IMR-90 (cell line): ENCODE results near the gene HEPH. TPM values are rescaled to one million over a fixed set of nuclear protein-coding genes. Genes with fewer than 3 reads are reported as not detected.

Experiments used
- ATAC-seq: fragments of 200-7000 bp; cut with Tn5 transposase; 2 replicates; pipeline ENCODE4 v1.9.1; 2020; ENCODE audit warnings: low read depth, mild to moderate bottlenecking, moderate library complexity
- BruUV-seq: library from RNA; stranded (reverse); fragments of 400-500 nt; replicated peaks from 2 replicates; lab custom pipeline; 2021; lab: Mats Ljungman, UMichigan
- CTCF ChIA-PET: fragments of 300-600 bp; formaldehyde crosslinking; extraction: SDS; loops from one replicate; lab custom pipeline; 2021; ENCODE audit warnings: antibody characterized with exemption; lab: Yijun Ruan, JAX
- POLR2A ChIA-PET: fragments of 300-600 bp; sonication (Branson Sonifier 250); formaldehyde crosslinking; loops from one replicate; lab custom pipeline; 2022; ENCODE audit warnings: antibody characterized with exemption; ENCODE audit not compliant: unreplicated experiment; lab: Charles Lee
- DNase-seq: peaks from one replicate; pipeline ENCODE4 v3.0.0; 2013
- H2AFZ ChIP-seq: replicated peaks from 2 replicates; pipeline ENCODE3; 2013; ENCODE audit warnings: low read length, mild to moderate bottlenecking; ENCODE audit not compliant: poor library complexity
- H2AK5ac ChIP-seq: 2 replicates; pipeline ENCODE4 v1.6.1; 2013; ENCODE audit warnings: low read depth, low read length, inconsistent platforms
- H2AK9ac ChIP-seq: replicated peaks from 2 replicates; pipeline ENCODE3; 2013; ENCODE audit warnings: mild to moderate bottlenecking, low read depth, low read length, moderate library complexity; ENCODE audit not compliant: poor library complexity
- H2BK120ac ChIP-seq: 2 replicates; pipeline ENCODE4 v1.6.1; 2013; ENCODE audit warnings: low read depth, low read length, inconsistent platforms
- H2BK15ac ChIP-seq: 3 replicates; pipeline ENCODE4 v1.6.1; 2013; ENCODE audit warnings: low read depth, low read length, inconsistent platforms
- H2BK20ac ChIP-seq: 2 replicates; pipeline ENCODE4 v1.6.1; 2013; ENCODE audit warnings: low read depth, mild to moderate bottlenecking, inconsistent platforms, low read length, moderate library complexity
- H2BK5ac ChIP-seq: 2 replicates; pipeline ENCODE4 v1.6.1; 2013; ENCODE audit warnings: mild to moderate bottlenecking, low read depth, low read length, inconsistent platforms; ENCODE audit not compliant: poor library complexity, severe bottlenecking
- H3K14ac ChIP-seq: replicated peaks from 2 replicates; pipeline ENCODE4 v1.6.1; 2013; ENCODE audit warnings: low read depth, low read length, inconsistent platforms
- H3K18ac ChIP-seq: 2 replicates; pipeline ENCODE4 v1.6.1; 2013; ENCODE audit warnings: low read depth, low read length, control low read depth
- H3K23ac ChIP-seq: 2 replicates; pipeline ENCODE4 v1.6.1; 2013; ENCODE audit warnings: low read depth, low read length, inconsistent platforms
- H3K27ac ChIP-seq: 2 replicates; pipeline ENCODE4 v1.5.1; 2013; ENCODE audit warnings: mild to moderate bottlenecking, control low read depth, low read length; ENCODE audit not compliant: insufficient read depth
- H3K27me3 ChIP-seq: 2 replicates; pipeline ENCODE4 v1.6.1; 2013; ENCODE audit warnings: low read length; ENCODE audit not compliant: control insufficient read depth, insufficient read depth
- H3K36me3 ChIP-seq: 2 replicates; pipeline ENCODE4 v1.6.1; 2013; ENCODE audit warnings: low read length, mixed read lengths; ENCODE audit not compliant: control insufficient read depth, insufficient read depth
- H3K4ac ChIP-seq: 2 replicates; pipeline ENCODE4 v1.6.1; 2013; ENCODE audit warnings: low read depth, low read length, inconsistent platforms
- H3K4me1 ChIP-seq: 2 replicates; pipeline ENCODE4 v1.6.1; 2013; ENCODE audit warnings: low read length, mixed read lengths; ENCODE audit not compliant: control insufficient read depth, insufficient read depth
- H3K4me2 ChIP-seq: 2 replicates; pipeline ENCODE4 v1.6.1; 2013; ENCODE audit warnings: low read depth, mild to moderate bottlenecking, control low read depth, low read length, moderate library complexity
- H3K4me3 ChIP-seq: 2 replicates; pipeline ENCODE4 v1.5.1; 2013; ENCODE audit warnings: low read depth, mild to moderate bottlenecking, control low read depth, low read length, moderate library complexity; ENCODE audit not compliant: insufficient read depth
- H3K56ac ChIP-seq: 2 replicates; pipeline ENCODE4 v1.6.1; 2013; ENCODE audit warnings: low read length, inconsistent platforms; ENCODE audit not compliant: insufficient read depth; ENCODE audit errors: extremely low read depth
- H3K79me1 ChIP-seq, 2 experiments: 2 replicates each; pipeline ENCODE4 v1.6.1; 2013; ENCODE audit warnings: low read length in 2 of 2, inconsistent platforms in 1 of 2, low read depth in 1 of 2
- H3K9ac ChIP-seq: 2 replicates; pipeline ENCODE4 v1.6.1; 2013; ENCODE audit warnings: low read depth, low read length, control low read depth
- H3K9me1 ChIP-seq: 2 replicates; pipeline ENCODE4 v1.6.1; 2013; ENCODE audit warnings: low read length, inconsistent platforms; ENCODE audit not compliant: insufficient read depth
- H3K9me3 ChIP-seq: 2 replicates; pipeline ENCODE4 v1.6.1; 2013; ENCODE audit warnings: low read length; ENCODE audit not compliant: control insufficient read depth, insufficient read depth
- H4K20me1 ChIP-seq: 2 replicates; pipeline ENCODE4 v1.6.1; 2013; ENCODE audit warnings: low read length, inconsistent platforms; ENCODE audit not compliant: insufficient read depth
- H4K5ac ChIP-seq: 2 replicates; pipeline ENCODE4 v1.6.1; 2013; ENCODE audit warnings: mild to moderate bottlenecking, low read depth, low read length, control low read depth
- H4K8ac ChIP-seq, 2 experiments: 2 replicates each; pipeline ENCODE4 v1.6.1; 2013; ENCODE audit warnings: low read depth in 2 of 2, low read length in 2 of 2, control low read depth in 1 of 2, inconsistent platforms in 1 of 2
- H4K91ac ChIP-seq: 2 replicates; pipeline ENCODE4 v1.6.1; 2013; ENCODE audit warnings: low read depth, low read length, inconsistent platforms; ENCODE audit not compliant: insufficient read depth
- BHLHE40 ChIP-seq: fragments of 150-350 bp; IDR thresholded peaks from 2 replicates; pipeline ENCODE4 v1.6.1; 2016; ENCODE audit warnings: mild to moderate bottlenecking, low read depth, low read length
- CEBPB ChIP-seq: IDR thresholded peaks from 2 replicates; pipeline ENCODE4 v1.6.1; 2012; ENCODE audit warnings: low read depth, low read length, improper control_type of control experiment
- CHD1 ChIP-seq: IDR thresholded peaks from 2 replicates; pipeline ENCODE4 v1.6.1; 2012; ENCODE audit warnings: low read depth, low read length, improper control_type of control experiment
- FOS ChIP-seq: fragments of 150-350 bp; IDR thresholded peaks from 2 replicates; pipeline ENCODE4 v1.6.1; 2016; ENCODE audit warnings: low read depth, low read length
- MXI1 ChIP-seq: IDR thresholded peaks from 2 replicates; pipeline ENCODE4 v1.6.1; 2012; ENCODE audit warnings: low read depth, mild to moderate bottlenecking, low read length, moderate library complexity, borderline replicate concordance
- NFE2L2 ChIP-seq: fragments of 150-350 bp; IDR thresholded peaks from 2 replicates; pipeline ENCODE4 v1.6.1; 2016; ENCODE audit warnings: low read depth, mild to moderate bottlenecking, low read length
- POLR2A ChIP-seq: IDR thresholded peaks from 2 replicates; pipeline ENCODE4 v1.6.1; 2012; ENCODE audit warnings: mild to moderate bottlenecking, low read depth, low read length
- RFX5 ChIP-seq: IDR thresholded peaks from 2 replicates; pipeline ENCODE4 v1.8.0; 2012; ENCODE audit warnings: low read depth, mild to moderate bottlenecking, low read length, moderate library complexity
- WGBS, 2 experiments: methylation state at CpG; one replicate each; pipeline versions ENCODE4 v1.1.5 to v1.1.7; 2013; ENCODE audit warnings: missing lambda C conversion rate in 2 of 2; ENCODE audit not compliant: insufficient read length in 1 of 2; ENCODE audit errors: extremely low coverage in 2 of 2; 5-methylcytosine and 5-hydroxymethylcytosine counted together
- dilution Hi-C: fragments of 300-500 bp; cut with HindIII; formaldehyde crosslinking; loops from one replicate; pipeline ENCODE4 v1.14.3; 2018; ENCODE audit warnings: low sequenced_read_pairs; ENCODE audit not compliant: unreplicated experiment
- in situ Hi-C: fragments of 300-500 bp; cut with MboI; formaldehyde crosslinking; loops from 3 replicates; pipeline ENCODE4 v1.14.3; 2019; ENCODE audit warnings: low sequenced_read_pairs, inconsistent platforms, mixed read lengths
- intact Hi-C: fragments of 100-400 bp; cut with micrococcal nuclease; formaldehyde crosslinking; loops from 2 replicates; pipeline ENCODE4 v1.10.0; 2022
- polyA plus RNA-seq, 3 experiments: library from polyadenylated mRNA; depleted of rRNA; stranded (reverse); fragments of >200 nt; gene quantifications; 2 replicates each; pipeline ENCODE4 v1.2.3, GENCODE V29; 2012; ENCODE audit warnings: low replicate concordance in 1 of 3
- total RNA-seq: library from RNA; depleted of rRNA; stranded (reverse); fragments of >200 nt; gene quantifications from 2 replicates; pipeline ENCODE4 v1.2.3, GENCODE V29; 2012

Gene HEPH
- total and polyA plus RNA-seq, 2 of the 4 experiments (the other 2 are of a cell fraction) = 23.5 to 29.5 TPM

GRCh38 chrX:66167431-66167830, 3.4 kb downstream of the HEPH start:
- H2BK120ac ChIP-seq = no peak overlapping the region
- H4K91ac ChIP-seq = no peak overlapping the region
- H2AK9ac ChIP-seq = no peak overlapping the region
- H2BK20ac ChIP-seq = no peak overlapping the region
- H3K18ac ChIP-seq = no peak overlapping the region
- H3K4me2 ChIP-seq = no peak overlapping the region
- H2AK5ac ChIP-seq = no peak overlapping the region
- no TSS peak for BruUV-seq
- H3K27me3 ChIP-seq = no peaks in the 10 kb centered on the region
- H3K9me3 ChIP-seq = no peaks in the 10 kb centered on the region
- H4K20me1 ChIP-seq = no peaks in the 10 kb centered on the region
- no peak overlapping the region for H3K56ac ChIP-seq
- ChIA-PET POLR2A (no interaction called here), CTCF (no interaction called here)
- H3K14ac ChIP-seq = no peak overlapping the region
- no peak overlapping the region for H3K9ac ChIP-seq
- H2BK15ac ChIP-seq = no peak overlapping the region
- no CpG with 5 or more reads among the region's 2 CpGs for WGBS, 2 experiments
- dilution Hi-C loops (no loop called here), in situ Hi-C loops (no loop called here), intact Hi-C loops (no loop called here)
- H3K4ac ChIP-seq = no peak overlapping the region
- no peaks in the 10 kb centered on the region for H3K36me3 ChIP-seq
- H3K23ac ChIP-seq = no peak overlapping the region
- no peak overlapping the region for H3K4me3 ChIP-seq
- no peak for TF ChIP-seq BHLHE40
- no peak for TF ChIP-seq CEBPB
- TF ChIP-seq RFX5 = no peak
- no peak for TF ChIP-seq FOS
- TF ChIP-seq CHD1 = no peak
- TF ChIP-seq POLR2A = no peak
- no peak for TF ChIP-seq MXI1
- TF ChIP-seq NFE2L2 = no peak
- H4K8ac ChIP-seq = no peak overlapping the region
- no peaks in the 10 kb centered on the region for H3K4me1 ChIP-seq
- DNase-seq (no peak), ATAC-seq (no peak)
- no peak overlapping the region for H2BK5ac ChIP-seq
- H2AFZ ChIP-seq = no peak overlapping the region
- no peak overlapping the region for H4K5ac ChIP-seq
- H3K27ac ChIP-seq = no peak overlapping the region
- no peaks in the 10 kb centered on the region for H3K9me1 ChIP-seq
- no peaks in the 10 kb centered on the region; a peak in 1 of 4 replicates for H3K79me1 ChIP-seq
